IMR-90 (cell line): Measurements from ENCODE around the gene ZNG1C. TPM values are rescaled to one million over a fixed set of nuclear protein-coding genes. Genes with fewer than 3 reads are reported as not detected.
"Not testable (repeated sequence)": the region's sequence is repeated elsewhere in the genome, so short reads cannot be mapped to it uniquely, and the experiment has no call there.

Source experiments
- ATAC-seq: fragments of 200-7000 bp; cut with Tn5 transposase; 2 replicates; pipeline ENCODE4 v1.9.1; 2020; ENCODE audit warnings: low read depth, mild to moderate bottlenecking, moderate library complexity
- Bru-seq: library from RNA; stranded (reverse); fragments of 400-500 nt; gene quantifications from one replicate; lab custom pipeline; 2021; lab: Mats Ljungman, UMichigan
- BruChase-seq, 2 experiments: library from RNA; stranded (reverse); fragments of 400-500 nt; gene quantifications; one replicate each; lab custom pipeline; 2021; lab: Mats Ljungman, UMichigan
- BruUV-seq: library from RNA; stranded (reverse); fragments of 400-500 nt; replicated peaks from 2 replicates; lab custom pipeline; 2021; lab: Mats Ljungman, UMichigan
- CTCF ChIA-PET: fragments of 300-600 bp; formaldehyde crosslinking; extraction: SDS; loops from one replicate; lab custom pipeline; 2021; ENCODE audit warnings: antibody characterized with exemption; lab: Yijun Ruan, JAX
- POLR2A ChIA-PET: fragments of 300-600 bp; sonication (Branson Sonifier 250); formaldehyde crosslinking; loops from one replicate; lab custom pipeline; 2022; ENCODE audit warnings: antibody characterized with exemption; ENCODE audit not compliant: unreplicated experiment; lab: Charles Lee
- DNase-seq: peaks from one replicate; pipeline ENCODE4 v3.0.0; 2013
- H2AFZ ChIP-seq: replicated peaks from 2 replicates; pipeline ENCODE3; 2013; ENCODE audit warnings: low read length, mild to moderate bottlenecking; ENCODE audit not compliant: poor library complexity
- H2AK5ac ChIP-seq: 2 replicates; pipeline ENCODE4 v1.6.1; 2013; ENCODE audit warnings: low read depth, low read length, inconsistent platforms
- H2AK9ac ChIP-seq: replicated peaks from 2 replicates; pipeline ENCODE3; 2013; ENCODE audit warnings: mild to moderate bottlenecking, low read depth, low read length, moderate library complexity; ENCODE audit not compliant: poor library complexity
- H2BK120ac ChIP-seq: 2 replicates; pipeline ENCODE4 v1.6.1; 2013; ENCODE audit warnings: low read depth, low read length, inconsistent platforms
- H2BK15ac ChIP-seq: 3 replicates; pipeline ENCODE4 v1.6.1; 2013; ENCODE audit warnings: low read depth, low read length, inconsistent platforms
- H2BK20ac ChIP-seq: 2 replicates; pipeline ENCODE4 v1.6.1; 2013; ENCODE audit warnings: low read depth, mild to moderate bottlenecking, inconsistent platforms, low read length, moderate library complexity
- H2BK5ac ChIP-seq: 2 replicates; pipeline ENCODE4 v1.6.1; 2013; ENCODE audit warnings: mild to moderate bottlenecking, low read depth, low read length, inconsistent platforms; ENCODE audit not compliant: poor library complexity, severe bottlenecking
- H3K14ac ChIP-seq: replicated peaks from 2 replicates; pipeline ENCODE4 v1.6.1; 2013; ENCODE audit warnings: low read depth, low read length, inconsistent platforms
- H3K18ac ChIP-seq: 2 replicates; pipeline ENCODE4 v1.6.1; 2013; ENCODE audit warnings: low read depth, low read length, control low read depth
- H3K23ac ChIP-seq: 2 replicates; pipeline ENCODE4 v1.6.1; 2013; ENCODE audit warnings: low read depth, low read length, inconsistent platforms
- H3K27ac ChIP-seq: 2 replicates; pipeline ENCODE4 v1.5.1; 2013; ENCODE audit warnings: mild to moderate bottlenecking, control low read depth, low read length; ENCODE audit not compliant: insufficient read depth
- H3K27me3 ChIP-seq: 2 replicates; pipeline ENCODE4 v1.6.1; 2013; ENCODE audit warnings: low read length; ENCODE audit not compliant: control insufficient read depth, insufficient read depth
- H3K36me3 ChIP-seq: 2 replicates; pipeline ENCODE4 v1.6.1; 2013; ENCODE audit warnings: low read length, mixed read lengths; ENCODE audit not compliant: control insufficient read depth, insufficient read depth
- H3K4ac ChIP-seq: 2 replicates; pipeline ENCODE4 v1.6.1; 2013; ENCODE audit warnings: low read depth, low read length, inconsistent platforms
- H3K4me1 ChIP-seq: 2 replicates; pipeline ENCODE4 v1.6.1; 2013; ENCODE audit warnings: low read length, mixed read lengths; ENCODE audit not compliant: control insufficient read depth, insufficient read depth
- H3K4me2 ChIP-seq: 2 replicates; pipeline ENCODE4 v1.6.1; 2013; ENCODE audit warnings: low read depth, mild to moderate bottlenecking, control low read depth, low read length, moderate library complexity
- H3K4me3 ChIP-seq: 2 replicates; pipeline ENCODE4 v1.5.1; 2013; ENCODE audit warnings: low read depth, mild to moderate bottlenecking, control low read depth, low read length, moderate library complexity; ENCODE audit not compliant: insufficient read depth
- H3K56ac ChIP-seq: 2 replicates; pipeline ENCODE4 v1.6.1; 2013; ENCODE audit warnings: low read length, inconsistent platforms; ENCODE audit not compliant: insufficient read depth; ENCODE audit errors: extremely low read depth
- H3K79me1 ChIP-seq, 2 experiments: 2 replicates each; pipeline ENCODE4 v1.6.1; 2013; ENCODE audit warnings: low read length in 2 of 2, inconsistent platforms in 1 of 2, low read depth in 1 of 2
- H3K9ac ChIP-seq: 2 replicates; pipeline ENCODE4 v1.6.1; 2013; ENCODE audit warnings: low read depth, low read length, control low read depth
- H3K9me1 ChIP-seq: 2 replicates; pipeline ENCODE4 v1.6.1; 2013; ENCODE audit warnings: low read length, inconsistent platforms; ENCODE audit not compliant: insufficient read depth
- H3K9me3 ChIP-seq: 2 replicates; pipeline ENCODE4 v1.6.1; 2013; ENCODE audit warnings: low read length; ENCODE audit not compliant: control insufficient read depth, insufficient read depth
- H4K20me1 ChIP-seq: 2 replicates; pipeline ENCODE4 v1.6.1; 2013; ENCODE audit warnings: low read length, inconsistent platforms; ENCODE audit not compliant: insufficient read depth
- H4K5ac ChIP-seq: 2 replicates; pipeline ENCODE4 v1.6.1; 2013; ENCODE audit warnings: mild to moderate bottlenecking, low read depth, low read length, control low read depth
- H4K8ac ChIP-seq, 2 experiments: 2 replicates each; pipeline ENCODE4 v1.6.1; 2013; ENCODE audit warnings: low read depth in 2 of 2, low read length in 2 of 2, control low read depth in 1 of 2, inconsistent platforms in 1 of 2
- H4K91ac ChIP-seq: 2 replicates; pipeline ENCODE4 v1.6.1; 2013; ENCODE audit warnings: low read depth, low read length, inconsistent platforms; ENCODE audit not compliant: insufficient read depth
- WGBS, 2 experiments: methylation state at CpG; one replicate each; pipeline versions ENCODE4 v1.1.5 to v1.1.7; 2013; ENCODE audit warnings: missing lambda C conversion rate in 2 of 2; ENCODE audit not compliant: insufficient read length in 1 of 2; ENCODE audit errors: extremely low coverage in 2 of 2; 5-methylcytosine and 5-hydroxymethylcytosine counted together
- dilution Hi-C: fragments of 300-500 bp; cut with HindIII; formaldehyde crosslinking; loops from one replicate; pipeline ENCODE4 v1.14.3; 2018; ENCODE audit warnings: low sequenced_read_pairs; ENCODE audit not compliant: unreplicated experiment
- in situ Hi-C: fragments of 300-500 bp; cut with MboI; formaldehyde crosslinking; loops from 3 replicates; pipeline ENCODE4 v1.14.3; 2019; ENCODE audit warnings: low sequenced_read_pairs, inconsistent platforms, mixed read lengths
- intact Hi-C: fragments of 100-400 bp; cut with micrococcal nuclease; formaldehyde crosslinking; loops from 2 replicates; pipeline ENCODE4 v1.10.0; 2022
- long read RNA-seq: library from polyadenylated mRNA; unstranded; transcript quantifications from one replicate; pipeline ENCODE4 v2.0.0, GENCODE V29; 2021; ENCODE audit not compliant: unreplicated experiment
- polyA plus RNA-seq, 3 experiments: library from polyadenylated mRNA; depleted of rRNA; stranded (reverse); fragments of >200 nt; gene quantifications; 2 replicates each; pipeline ENCODE4 v1.2.3, GENCODE V29; 2012; ENCODE audit warnings: low replicate concordance in 1 of 3
- total RNA-seq: library from RNA; depleted of rRNA; stranded (reverse); fragments of >200 nt; gene quantifications from 2 replicates; pipeline ENCODE4 v1.2.3, GENCODE V29; 2012; rRNA removed

The ZNG1C gene
- 3.4 and 11.9 TPM in 2 replicates for total RNA-seq
- polyA plus RNA-seq (2012; rRNA removed), result 19.0 and 20.2 TPM in 2 replicates
- polyA plus RNA-seq (2012; cell fraction: cytosol; rRNA removed), result 1.3 and 2.1 TPM in 2 replicates
- 6.7 and 44.0 TPM in 2 replicates for polyA plus RNA-seq (2012; cell fraction: nucleus; rRNA removed; ENCODE audit: low replicate concordance)
- Bru-seq, nascent RNA, result percentile 57 among the genes with signal in this experiment
- BruChase-seq, experiment 1, labeled RNA remaining after a 6-hour chase, result percentile 53 among the genes with signal in this experiment
- BruChase-seq, experiment 2, labeled RNA remaining after a 2-hour chase, result percentile 62 among the genes with signal in this experiment
- long read RNA-seq, transcript CBWD3-206 (3 exons, 1,736 nt), result major isoform, 7 of 22 reads
- long read RNA-seq, partial matches to known transcripts, result 2 of 22 reads
- long read RNA-seq, other reads (novel, unspliced or antisense), result 13 of 22 reads

- DNase-seq, H2AFZ ChIP-seq, H2AK9ac ChIP-seq, H3K9ac ChIP-seq, H2BK120ac ChIP-seq, H4K91ac ChIP-seq, H2BK15ac ChIP-seq, H3K4ac ChIP-seq, POLR2A ChIA-PET, H4K5ac ChIP-seq, H3K4me3 ChIP-seq, H3K18ac ChIP-seq, in situ Hi-C loops, intact Hi-C loops, H2BK5ac ChIP-seq, BruUV-seq, H3K9me3 ChIP-seq, H3K36me3 ChIP-seq, H4K8ac ChIP-seq, H4K20me1 ChIP-seq, H3K23ac ChIP-seq, CTCF ChIA-PET, H2AK5ac ChIP-seq, H3K4me1 ChIP-seq, dilution Hi-C loops, H3K27me3 ChIP-seq, H3K4me2 ChIP-seq, ATAC-seq, H3K56ac ChIP-seq, H3K79me1 ChIP-seq, H3K9me1 ChIP-seq, H3K14ac ChIP-seq, H2BK20ac ChIP-seq, H3K27ac ChIP-seq: not testable (repeated sequence)
- WGBS, 2 experiments, result no CpG with 5 or more reads among the region's 32 CpGs
Measured at GRCh38 chr9:68241683-68242082, at the start of gene ZNG1C. Gene ZNG1C (plus strand): TSS chr9:68241983. CDS start chr9:68242032, 49 bp downstream.

- H3K4me3 ChIP-seq, H2BK5ac ChIP-seq, H3K18ac ChIP-seq, H3K4me2 ChIP-seq, CTCF ChIA-PET, intact Hi-C loops, H3K14ac ChIP-seq, DNase-seq, H4K20me1 ChIP-seq, H2AK9ac ChIP-seq, H3K36me3 ChIP-seq, H3K23ac ChIP-seq, H3K79me1 ChIP-seq, H2BK20ac ChIP-seq, H2BK120ac ChIP-seq, H3K27ac ChIP-seq, H4K5ac ChIP-seq, H4K8ac ChIP-seq, H3K4ac ChIP-seq, ATAC-seq, in situ Hi-C loops, POLR2A ChIA-PET, H3K4me1 ChIP-seq, H3K56ac ChIP-seq, H2BK15ac ChIP-seq, dilution Hi-C loops, H3K9ac ChIP-seq, H2AK5ac ChIP-seq, H3K9me1 ChIP-seq, H3K27me3 ChIP-seq, BruUV-seq, H4K91ac ChIP-seq, H3K9me3 ChIP-seq, H2AFZ ChIP-seq: not testable (repeated sequence)
- no CpG with 5 or more reads among the region's 11 CpGs for WGBS, 2 experiments
Measured at GRCh38 chr9:68242437-68242836, 654 bp downstream of the ZNG1C start.
